Measurements from ENCODE around the gene PARVA.

DNA sequence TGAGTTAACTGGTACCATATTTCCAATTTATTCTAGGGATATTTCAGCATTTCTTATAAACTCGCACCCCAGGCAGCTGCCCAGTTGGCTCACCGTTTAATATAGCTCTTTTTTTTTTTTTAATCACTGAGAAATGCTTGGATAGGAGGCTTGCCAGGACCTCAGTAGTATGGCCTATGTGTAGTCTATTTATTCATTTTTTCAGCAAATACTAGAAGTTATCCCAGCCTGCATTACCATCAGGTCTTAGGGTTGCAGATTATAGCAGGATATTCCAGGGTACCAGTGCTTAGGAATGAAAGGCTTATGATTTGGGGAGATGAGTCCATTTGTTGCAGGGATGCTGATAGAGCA, 26.6 kb downstream of the PARVA start:
- TF ChIP-seq, protein P1, sequence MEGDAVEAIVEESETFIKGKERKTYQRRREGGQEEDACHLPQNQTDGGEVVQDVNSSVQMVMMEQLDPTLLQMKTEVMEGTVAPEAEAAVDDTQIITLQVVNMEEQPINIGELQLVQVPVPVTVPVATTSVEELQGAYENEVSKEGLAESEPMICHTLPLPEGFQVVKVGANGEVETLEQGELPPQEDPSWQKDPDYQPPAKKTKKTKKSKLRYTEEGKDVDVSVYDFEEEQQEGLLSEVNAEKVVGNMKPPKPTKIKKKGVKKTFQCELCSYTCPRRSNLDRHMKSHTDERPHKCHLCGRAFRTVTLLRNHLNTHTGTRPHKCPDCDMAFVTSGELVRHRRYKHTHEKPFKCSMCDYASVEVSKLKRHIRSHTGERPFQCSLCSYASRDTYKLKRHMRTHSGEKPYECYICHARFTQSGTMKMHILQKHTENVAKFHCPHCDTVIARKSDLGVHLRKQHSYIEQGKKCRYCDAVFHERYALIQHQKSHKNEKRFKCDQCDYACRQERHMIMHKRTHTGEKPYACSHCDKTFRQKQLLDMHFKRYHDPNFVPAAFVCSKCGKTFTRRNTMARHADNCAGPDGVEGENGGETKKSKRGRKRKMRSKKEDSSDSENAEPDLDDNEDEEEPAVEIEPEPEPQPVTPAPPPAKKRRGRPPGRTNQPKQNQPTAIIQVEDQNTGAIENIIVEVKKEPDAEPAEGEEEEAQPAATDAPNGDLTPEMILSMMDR (IDR thresholded peaks at IDR 0.05) = no peak
- no peak for TF ChIP-seq POLR2A (IDR thresholded peaks at IDR 0.05)

Measured in lower leg skin (tissue), 3 donors.